ENCODE measurements around the gene PKDCC.
A peak's percentile ranks its signal among the peaks of the same experiment; 100 is the strongest.

- TF ChIP-seq POLR2A (IDR thresholded peaks at IDR 0.05) = peak in 1 of 3 donors; percentile 10
- TF ChIP-seq CTCF (IDR thresholded peaks at IDR 0.05) = no peak
Observed at GRCh38 chr2:42102591-42103450, 55.0 kb downstream of the PKDCC start.

Data from body of pancreas (tissue), 4 donors.